ENCODE results near the gene UBE2J2. TPM values are rescaled to one million over a fixed set of nuclear protein-coding genes. Genes with fewer than 3 reads are reported as not detected.

Gene UBE2J2
- total and polyA plus RNA-seq, 2 of the 4 experiments (the other 2 are of a cell fraction) = 20.6 to 67.5 TPM

GRCh38 chr1:1207571-1207892 is 66.1 kb downstream of the UBE2J2 start:
- Histone ChIP-seq H2AFZ (replicated peaks; ENCODE audit: low read length, poor library complexity) (no peak overlapping the region), H3K23ac (ENCODE audit: low read depth, low read length) (no peak overlapping the region), H3K4me3 (ENCODE audit: insufficient read depth, low read depth, low read length) (no peak overlapping the region), H2BK20ac (ENCODE audit: low read depth, low read length) (no peak overlapping the region), H4K91ac (ENCODE audit: insufficient read depth, low read depth, low read length) (no peak overlapping the region), H4K5ac (ENCODE audit: low read depth, low read length) (no peak overlapping the region), H3K9ac (ENCODE audit: low read depth, low read length) (no peak overlapping the region), H2BK15ac (ENCODE audit: low read depth, low read length) (no peak overlapping the region), H2BK120ac (ENCODE audit: low read depth, low read length) (no peak overlapping the region), H3K56ac (ENCODE audit: extremely low read depth, insufficient read depth, low read length) (no peak overlapping the region), H4K20me1 (ENCODE audit: insufficient read depth, low read length) (no peaks in the 10 kb centered on the region; the same call in 1 of the 2 replicates), H3K4ac (ENCODE audit: low read depth, low read length) (0 out of 2 replicates have a peak overlapping the region, but pooled peaks have one; percentile 16), H3K9me1 (ENCODE audit: insufficient read depth, low read length) (no peaks in the 10 kb centered on the region), H3K18ac (ENCODE audit: low read depth, low read length) (no peak overlapping the region), H2AK9ac (replicated peaks; ENCODE audit: low read depth, low read length, poor library complexity) (no peak overlapping the region), H3K4me2 (ENCODE audit: low read depth, low read length) (no peak overlapping the region), H3K36me3 (ENCODE audit: control insufficient read depth, insufficient read depth, low read length) (no peaks in the 10 kb centered on the region), H3K27ac (ENCODE audit: insufficient read depth, low read length) (no peak overlapping the region), H2AK5ac (ENCODE audit: low read depth, low read length) (peak overlapping the region; percentile 39; the same call in 1 of the 2 replicates), H3K27me3 (ENCODE audit: control insufficient read depth, insufficient read depth, low read length) (no peaks in the 10 kb centered on the region; the same call in 1 of the 2 replicates), H3K9me3 (ENCODE audit: control insufficient read depth, insufficient read depth, low read length) (no peaks in the 10 kb centered on the region), H4K8ac (ENCODE audit: low read depth in 2 of 2, low read length in 2 of 2) (no peak overlapping the region), H3K14ac (replicated peaks; ENCODE audit: low read depth, low read length) (no peak overlapping the region), H3K79me1 (ENCODE audit: low read depth in 1 of 2, low read length in 2 of 2) (no peaks in the 10 kb centered on the region), H2BK5ac (ENCODE audit: low read depth, low read length, poor library complexity, severe bottlenecking) (no peak overlapping the region), H3K4me1 (ENCODE audit: control insufficient read depth, insufficient read depth, low read length) (peaks cover 12% of the 10 kb centered on the region)
- intact Hi-C loops (cut with micrococcal nuclease) = no loop called here
- in situ Hi-C loops (cut with MboI; ENCODE audit: low sequenced_read_pairs) = no loop called here
- CTCF ChIA-PET = no interaction called here
- 60% methylated on average over 2 of the region's 11 CpGs; no CpG with 5 or more reads in 1 of the 2 experiments for WGBS, 2 experiments (ENCODE audit: extremely low coverage in 2 of 2, insufficient read length in 1 of 2)
- TF ChIP-seq CTCF (conservative IDR thresholded peaks at IDR 0.05; ENCODE audit: low read depth, low read length) = no peak
- no peak for TF ChIP-seq FOS (IDR thresholded peaks at IDR 0.05; ENCODE audit: low read depth, low read length)
- no peak for TF ChIP-seq MXI1 (IDR thresholded peaks at IDR 0.05; ENCODE audit: borderline replicate concordance, low read depth, low read length)
- no peak for TF ChIP-seq USF2 (IDR thresholded peaks at IDR 0.05; ENCODE audit: low read depth, low read length)
- no peak for TF ChIP-seq RAD21 (IDR thresholded peaks at IDR 0.05; ENCODE audit: low read length)
- TF ChIP-seq CEBPB (IDR thresholded peaks at IDR 0.05; ENCODE audit: low read depth, low read length) = no peak
- TF ChIP-seq MAZ (IDR thresholded peaks at IDR 0.05; ENCODE audit: borderline replicate concordance, low read depth, low read length) = no peak
- TF ChIP-seq SMC3 (IDR thresholded peaks at IDR 0.05; ENCODE audit: low read depth, low read length) = no peak
- TF ChIP-seq RFX5 (IDR thresholded peaks at IDR 0.05; ENCODE audit: low read depth, low read length) = no peak
- no peak for TF ChIP-seq BHLHE40 (IDR thresholded peaks at IDR 0.05; ENCODE audit: low read depth, low read length)
- TF ChIP-seq MAFK (IDR thresholded peaks at IDR 0.05; ENCODE audit: low read depth, low read length) = no peak
- no peak for TF ChIP-seq RCOR1 (IDR thresholded peaks at IDR 0.05; ENCODE audit: insufficient replicate concordance, low read length)
- TF ChIP-seq NFE2L2 (IDR thresholded peaks at IDR 0.05; ENCODE audit: low read depth, low read length) = no peak
- no peak for TF ChIP-seq CHD1 (IDR thresholded peaks at IDR 0.05; ENCODE audit: low read depth, low read length)
- TF ChIP-seq, protein P1, sequence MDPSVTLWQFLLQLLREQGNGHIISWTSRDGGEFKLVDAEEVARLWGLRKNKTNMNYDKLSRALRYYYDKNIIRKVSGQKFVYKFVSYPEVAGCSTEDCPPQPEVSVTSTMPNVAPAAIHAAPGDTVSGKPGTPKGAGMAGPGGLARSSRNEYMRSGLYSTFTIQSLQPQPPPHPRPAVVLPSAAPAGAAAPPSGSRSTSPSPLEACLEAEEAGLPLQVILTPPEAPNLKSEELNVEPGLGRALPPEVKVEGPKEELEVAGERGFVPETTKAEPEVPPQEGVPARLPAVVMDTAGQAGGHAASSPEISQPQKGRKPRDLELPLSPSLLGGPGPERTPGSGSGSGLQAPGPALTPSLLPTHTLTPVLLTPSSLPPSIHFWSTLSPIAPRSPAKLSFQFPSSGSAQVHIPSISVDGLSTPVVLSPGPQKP (IDR thresholded peaks at IDR 0.05; ENCODE audit: borderline replicate concordance, low read depth, low read length) = no peak
- no peak for TF ChIP-seq POLR2A (IDR thresholded peaks at IDR 0.05; ENCODE audit: low read depth, low read length)
- no peak for ATAC-seq (ENCODE audit: low read depth)
- dilution Hi-C loops (cut with HindIII; ENCODE audit: low sequenced_read_pairs, unreplicated experiment) = no loop called here
- BruUV-seq (replicated peaks) = no TSS peak
- DNase-seq = no peak
- POLR2A ChIA-PET (ENCODE audit: unreplicated experiment) = no interaction called here

Data from IMR-90 (cell line).